ENCODE measurements around the gene DENND2D. TPM values are rescaled to one million over a fixed set of nuclear protein-coding genes. Genes with fewer than 3 reads are reported as not detected.

Gene DENND2D
- polyA plus RNA-seq, 1 donor (not counting 4 experiments of a cell fraction or from before 2014, with no cell fraction given), result 7.8 TPM

- Histone ChIP-seq H4K20me1 (ENCODE audit: control insufficient read depth, extremely low read depth, insufficient read depth, low read length) (no peaks in the 10 kb centered on the region), H2AFZ (ENCODE audit: control insufficient read depth, low read length) (peak within 1 kb of the TSS; percentile 98), H3K79me2 (ENCODE audit: control insufficient read depth, insufficient read depth, low read length) (peaks cover 62% of the 10 kb centered on the region), H3K9me3 (ENCODE audit: control insufficient read depth, low read depth, low read length) (no peaks in the 10 kb centered on the region), H3K4me3 (ENCODE audit: control insufficient read depth in 2 of 3, extremely low read depth in 1 of 3, insufficient read depth in 2 of 3, low read depth in 1 of 3, low read length in 3 of 3) (peak within 1 kb of the TSS; percentile 80 to 99 (median 90)), H3K9ac (ENCODE audit: control insufficient read depth, extremely low read depth, insufficient read depth, low read length) (peak within 1 kb of the TSS; percentile 91), H3K27me3 (ENCODE audit: control insufficient read depth, extremely low read depth, insufficient read depth, low read length) (no peaks in the 10 kb centered on the region), H3K4me2 (ENCODE audit: control insufficient read depth, extremely low read depth, insufficient read depth, low read depth, low read length) (peak within 1 kb of the TSS; percentile 93), H3K36me3 (ENCODE audit: control insufficient read depth in 2 of 2, extremely low read depth in 1 of 2, insufficient read depth in 2 of 2, low read length in 2 of 2) (peaks cover 0 to 5% of the 10 kb centered on the region in 2 experiments), H3K9me1 (ENCODE audit: control insufficient read depth, extremely low read depth, insufficient read depth, low read length) (no peaks in the 10 kb centered on the region), H3K4me1 (ENCODE audit: control insufficient read depth, extremely low read depth, insufficient read depth, low read length) (peaks cover 19% of the 10 kb centered on the region), H3K27ac (ENCODE audit: control insufficient read depth, insufficient read depth, low read length) (peak within 1 kb of the TSS; percentile 92)
- dilution Hi-C loops (cut with MboI; ENCODE audit: extremely low pct_ligation_motif_present, low sequenced_read_pairs), result no loop called here
- TF ChIP-seq CTCF (optimal IDR thresholded peaks at IDR 0.05 in 1 of 3, IDR thresholded peaks at IDR 0.05 in 1 of 3, conservative IDR thresholded peaks at IDR 0.05 in 1 of 3; ENCODE audit: extremely low read depth in 1 of 3, insufficient read depth in 2 of 3, low read length in 3 of 3) (no peak), EZH2 (IDR thresholded peaks at IDR 0.05; ENCODE audit: low read length) (no peak)
- DNase-seq (ENCODE audit: low read depth, low spot score) (peak; percentile 90), FAIRE-seq (no peak)
Observed at GRCh38 chr1:111139956-111140679, 60.3 kb downstream of the DENND2D start, which contains the start of the genes CEPT1 and DRAM2. CEPT1 (plus strand) TSS chr1:111140223; CDS start chr1:111147715, 7,492 bp downstream. DRAM2 (minus strand) TSS chr1:111140093; CDS start chr1:111131554, 8,539 bp downstream.

- H2AFZ ChIP-seq (ENCODE audit: control insufficient read depth, low read length), result peak overlapping the region; percentile 98
- H3K9me3 ChIP-seq (ENCODE audit: control insufficient read depth, low read depth, low read length), result no peaks in the 10 kb centered on the region
- H3K27me3 ChIP-seq (ENCODE audit: control insufficient read depth, extremely low read depth, insufficient read depth, low read length), result no peaks in the 10 kb centered on the region
- H3K36me3 ChIP-seq (ENCODE audit: control insufficient read depth in 2 of 2, extremely low read depth in 1 of 2, insufficient read depth in 2 of 2, low read length in 2 of 2), result peaks cover 0 to 9% of the 10 kb centered on the region in 2 experiments
- FAIRE-seq (peak; percentile 46), DNase-seq (ENCODE audit: low read depth, low spot score) (no peak)
- peaks cover 57% of the 10 kb centered on the region for H3K79me2 ChIP-seq (ENCODE audit: control insufficient read depth, insufficient read depth, low read length)
- H3K27ac ChIP-seq (ENCODE audit: control insufficient read depth, insufficient read depth, low read length), result peak overlapping the region; percentile 92
- H4K20me1 ChIP-seq (ENCODE audit: control insufficient read depth, extremely low read depth, insufficient read depth, low read length), result no peaks in the 10 kb centered on the region
- H3K4me2 ChIP-seq (ENCODE audit: control insufficient read depth, extremely low read depth, insufficient read depth, low read depth, low read length), result peak overlapping the region; percentile 93
- TF ChIP-seq EZH2 (IDR thresholded peaks at IDR 0.05; ENCODE audit: low read length) (no peak), CTCF (optimal IDR thresholded peaks at IDR 0.05 in 1 of 3, IDR thresholded peaks at IDR 0.05 in 1 of 3, conservative IDR thresholded peaks at IDR 0.05 in 1 of 3; ENCODE audit: extremely low read depth in 1 of 3, insufficient read depth in 2 of 3, low read length in 3 of 3) (no peak)
- dilution Hi-C loops (cut with MboI; ENCODE audit: extremely low pct_ligation_motif_present, low sequenced_read_pairs), result no loop called here
- H3K9me1 ChIP-seq (ENCODE audit: control insufficient read depth, extremely low read depth, insufficient read depth, low read length), result no peaks in the 10 kb centered on the region
- H3K4me3 ChIP-seq (ENCODE audit: control insufficient read depth in 2 of 3, extremely low read depth in 1 of 3, insufficient read depth in 2 of 3, low read depth in 1 of 3, low read length in 3 of 3), result peak overlapping the region; percentile 80 to 99 (median 90)
- H3K9ac ChIP-seq (ENCODE audit: control insufficient read depth, extremely low read depth, insufficient read depth, low read length), result peak overlapping the region; percentile 91
- peaks cover 19% of the 10 kb centered on the region for H3K4me1 ChIP-seq (ENCODE audit: control insufficient read depth, extremely low read depth, insufficient read depth, low read length)
Observed at GRCh38 chr1:111139324-111139955, 61.0 kb downstream of the DENND2D start.

Small RNA genes within 50 kb of the gene (small RNA-seq; reads per million reads assigned to genes)
- gene AL355816.1 (ENCODE audit: insufficient read length in 3 of 3, low read depth in 3 of 3, low replicate concordance in 1 of 3), result 0 reads per million in 3 experiments

Other genes starting within 250 kb of the DENND2D start
- gene LRIF1, start 236.7 kb downstream of the DENND2D start, polyA plus RNA-seq, result 9.0 to 12.0 TPM (median 9.1 TPM) in 3 replicates
- gene DRAM2, start 60.6 kb downstream of the DENND2D start, polyA plus RNA-seq, result 50.7 to 118 TPM (median 117 TPM) in 3 replicates
- 27.3 to 65.2 TPM (median 50.0 TPM) in 3 replicates for gene CEPT1, start 60.4 kb downstream of the DENND2D start, polyA plus RNA-seq
- gene CHI3L2, start 27.1 kb upstream of the DENND2D start, polyA plus RNA-seq, result 1.0 to 2.5 TPM (median 2.4 TPM) in 3 replicates
- gene CHIA, start 90.2 kb upstream of the DENND2D start, polyA plus RNA-seq, result not detected in 3 replicates
- gene OVGP1, start 227.1 kb upstream of the DENND2D start, polyA plus RNA-seq, result 0.35 to 1.8 TPM (median 0.60 TPM) in 3 replicates
- 91.5 to 171 TPM (median 110 TPM) in 3 replicates for gene WDR77, start 248.6 kb upstream of the DENND2D start, polyA plus RNA-seq
- gene ATP5PB, start 248.8 kb upstream of the DENND2D start, polyA plus RNA-seq, result 360 to 539 TPM (median 395 TPM) in 3 replicates